Measurements from ENCODE around the gene RASAL3. TPM values are rescaled to one million over a fixed set of nuclear protein-coding genes. Genes with fewer than 3 reads are reported as not detected.

Gene RASAL3
- total RNA-seq = 100 to 1,000 TPM; 127 to 130 TPM

GRCh38 chr19:15464394-15465385 lies at the start of gene RASAL3:
TSS of gene RASAL3 (minus strand) at chr19:15464544. CDS start at chr19:15464358, 186 bp downstream.

GRCh38 chr19:15508035-15508710 lies 43.8 kb upstream of the RASAL3 start, which contains the start of gene CYP4F22:
TSS of gene CYP4F22 (plus strand) at chr19:15508525. CDS start at chr19:15525337, 16,812 bp downstream.

GRCh38 chr19:15479391-15480345 lies 15.3 kb upstream of the RASAL3 start, which contains the start of gene PGLYRP2:
TSS of gene PGLYRP2 (minus strand) at chr19:15479501. CDS start at chr19:15479371, 130 bp downstream.

GRCh38 chr19:15449620-15450527 lies 14.5 kb downstream of the RASAL3 start, which contains the start of gene WIZ:
TSS of gene WIZ (minus strand) at chr19:15449956. CDS start at chr19:15448307, 1,649 bp downstream.

GRCh38 chr19:15418579-15419412 lies 45.5 kb downstream of the RASAL3 start, which contains the start of gene AKAP8L:
TSS of gene AKAP8L (minus strand) at chr19:15418988. CDS start at chr19:15418923, 65 bp downstream.

Small RNA genes lying within 50 kb of the gene (microRNA-seq; reads per million reads assigned to microRNA genes)
- not detected for gene MIR1470 (ENCODE audit: borderline microRNAs expressed, borderline replicate concordance)

Other genes starting within 250 kb of the RASAL3 start
- under 1 TPM in 1 of 2 experiments, not detected in 1; 0.19 TPM for gene EPHX3, start 232.1 kb downstream of the RASAL3 start, total RNA-seq
- gene BRD4, start 132.0 kb downstream of the RASAL3 start, total RNA-seq = 100 to 1,000 TPM; 106 to 107 TPM
- 10 to 100 TPM; 51.3 to 53.5 TPM for gene AKAP8, start 84.8 kb downstream of the RASAL3 start, total RNA-seq
- 100 to 1,000 TPM in 1 of 2 experiments, 10 to 100 TPM in 1; 96.7 to 104 TPM for gene AKAP8L, start 45.6 kb downstream of the RASAL3 start, total RNA-seq
- gene WIZ, start 14.6 kb downstream of the RASAL3 start, total RNA-seq = 10 to 100 TPM; 27.1 to 29.8 TPM
- not detected for gene PGLYRP2, start 15.0 kb upstream of the RASAL3 start, total RNA-seq
- under 1 TPM; 0.12 to 0.23 TPM for gene CYP4F22, start 44.0 kb upstream of the RASAL3 start, total RNA-seq
- not detected for gene CYP4F8, start 150.7 kb upstream of the RASAL3 start, total RNA-seq
- gene CYP4F3, start 176.4 kb upstream of the RASAL3 start, total RNA-seq = under 1 TPM in 1 of 2 experiments, not detected in 1; 0.03 TPM
- gene CYP4F12, start 208.5 kb upstream of the RASAL3 start, total RNA-seq = not detected